NCI-H2171 treated with DMSO at 0.1 percent for 48 hours (cell line): ENCODE data around the gene RASAL3.
"Not testable (repeated sequence)": the region's sequence is repeated elsewhere in the genome, so short reads cannot be mapped to it uniquely, and the experiment has no call there.

Source experiments
- DNase-seq: peaks from one replicate; lab custom pipeline; 2025; lab: John Stamatoyannopoulos, UW

Gene RASAL3

DNA sequence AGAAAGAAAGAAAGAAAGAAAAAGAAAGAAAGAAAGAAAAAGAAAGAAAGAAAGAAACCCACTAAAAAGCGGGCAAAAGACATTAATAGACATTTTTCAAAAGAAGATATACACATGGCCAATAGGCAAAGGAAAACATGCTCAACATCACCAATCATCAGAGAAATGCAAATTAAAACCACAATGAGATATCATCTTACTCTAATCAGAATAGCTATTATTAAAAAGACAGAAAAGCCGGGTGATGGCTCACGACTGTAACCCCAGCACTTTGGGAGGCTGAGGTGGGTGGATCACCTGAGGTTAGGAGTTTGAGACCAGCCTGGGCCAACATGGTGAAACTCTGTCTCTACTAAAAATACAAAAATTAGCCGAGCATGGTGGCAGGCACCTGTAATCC is 9.5 kb upstream of the RASAL3 start:
- not testable (repeated sequence) for DNase-seq

GRCh38 chr19:15471639-15472101 is 7.3 kb upstream of the RASAL3 start:
- DNase-seq = no peak

DNA sequence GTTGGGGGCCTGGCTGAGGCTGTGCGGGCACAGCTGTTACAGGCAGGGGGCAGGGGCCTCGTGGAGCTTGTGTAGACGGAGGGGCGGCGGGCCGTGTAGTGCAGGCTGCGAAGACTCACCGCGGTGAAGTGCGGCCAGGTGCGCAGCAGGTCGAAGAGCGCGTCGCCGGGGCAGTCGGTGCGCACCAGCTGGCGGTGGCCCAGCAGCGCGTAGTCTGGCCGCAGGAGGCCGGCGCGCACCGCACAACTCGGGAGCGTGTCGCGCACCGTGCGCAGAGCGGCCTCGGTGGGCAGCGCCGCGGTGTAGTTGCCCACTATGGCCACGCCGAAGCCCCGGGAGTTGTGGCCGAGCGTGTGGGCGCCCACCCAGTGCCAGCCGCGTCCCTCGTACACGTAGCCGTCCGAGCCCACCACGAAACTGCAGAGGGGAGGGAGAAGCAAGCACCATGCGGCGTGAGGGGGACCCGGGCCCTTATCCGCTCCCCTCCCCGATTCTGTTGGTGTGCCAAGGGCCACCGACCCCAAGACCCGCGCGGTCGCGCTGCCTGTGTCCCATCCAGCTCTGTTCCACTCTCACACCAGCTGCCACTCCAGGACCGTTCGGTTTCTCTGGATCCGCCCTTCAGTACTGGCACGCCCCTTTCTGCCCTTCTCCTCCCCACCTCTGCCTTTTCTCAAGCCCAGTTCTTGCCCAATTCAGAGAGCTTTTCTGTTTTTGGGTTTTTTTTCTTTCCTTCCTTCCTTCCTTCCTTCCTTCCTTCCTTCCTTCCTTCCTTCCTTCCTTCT is 5.4 kb upstream of the RASAL3 start:
- no peak for DNase-seq

DNA sequence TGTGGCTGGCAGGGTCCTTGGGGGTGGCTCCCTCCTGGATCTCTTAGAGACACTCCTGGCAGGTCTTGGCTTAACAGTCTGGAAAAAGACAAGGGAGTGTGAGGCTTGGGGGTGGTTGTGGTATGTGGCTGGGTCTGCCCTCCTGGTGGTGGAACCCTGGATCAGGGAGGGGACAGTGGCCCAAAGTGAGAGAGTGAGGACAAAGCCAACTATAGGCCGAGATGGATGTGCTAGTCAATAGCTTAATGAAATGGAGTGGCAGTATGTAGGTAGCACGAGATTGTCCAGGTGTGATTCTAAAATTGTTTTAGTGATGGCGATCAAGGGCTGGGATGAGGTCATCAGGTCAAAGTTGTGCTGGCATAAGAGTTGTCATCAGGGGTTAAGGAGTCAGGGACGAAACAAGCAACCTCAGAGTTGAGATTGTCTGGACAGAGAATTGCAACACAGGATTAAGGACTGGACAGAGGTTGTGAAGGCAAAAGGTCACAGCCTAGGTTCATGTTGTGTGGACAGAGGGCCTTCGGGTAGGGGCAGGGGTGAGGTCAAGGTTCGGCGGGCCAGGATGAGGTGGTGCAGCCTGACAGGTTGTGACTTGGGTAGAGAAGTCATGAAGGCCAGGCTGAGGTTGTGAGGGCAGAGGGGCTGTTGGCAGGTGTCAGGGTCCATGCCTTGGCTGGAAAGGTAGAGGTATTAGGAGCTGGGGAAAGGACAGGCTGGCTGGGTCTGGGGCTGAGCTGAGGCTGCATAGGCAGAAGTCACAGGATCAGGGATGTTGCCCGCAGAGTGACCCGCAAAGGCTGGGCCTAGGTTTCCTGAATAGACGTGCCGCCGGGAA is 4.5 kb upstream of the RASAL3 start:
- no peak for DNase-seq

GRCh38 chr19:15467734-15468214 is 3.4 kb upstream of the RASAL3 start:
- no peak for DNase-seq

DNA sequence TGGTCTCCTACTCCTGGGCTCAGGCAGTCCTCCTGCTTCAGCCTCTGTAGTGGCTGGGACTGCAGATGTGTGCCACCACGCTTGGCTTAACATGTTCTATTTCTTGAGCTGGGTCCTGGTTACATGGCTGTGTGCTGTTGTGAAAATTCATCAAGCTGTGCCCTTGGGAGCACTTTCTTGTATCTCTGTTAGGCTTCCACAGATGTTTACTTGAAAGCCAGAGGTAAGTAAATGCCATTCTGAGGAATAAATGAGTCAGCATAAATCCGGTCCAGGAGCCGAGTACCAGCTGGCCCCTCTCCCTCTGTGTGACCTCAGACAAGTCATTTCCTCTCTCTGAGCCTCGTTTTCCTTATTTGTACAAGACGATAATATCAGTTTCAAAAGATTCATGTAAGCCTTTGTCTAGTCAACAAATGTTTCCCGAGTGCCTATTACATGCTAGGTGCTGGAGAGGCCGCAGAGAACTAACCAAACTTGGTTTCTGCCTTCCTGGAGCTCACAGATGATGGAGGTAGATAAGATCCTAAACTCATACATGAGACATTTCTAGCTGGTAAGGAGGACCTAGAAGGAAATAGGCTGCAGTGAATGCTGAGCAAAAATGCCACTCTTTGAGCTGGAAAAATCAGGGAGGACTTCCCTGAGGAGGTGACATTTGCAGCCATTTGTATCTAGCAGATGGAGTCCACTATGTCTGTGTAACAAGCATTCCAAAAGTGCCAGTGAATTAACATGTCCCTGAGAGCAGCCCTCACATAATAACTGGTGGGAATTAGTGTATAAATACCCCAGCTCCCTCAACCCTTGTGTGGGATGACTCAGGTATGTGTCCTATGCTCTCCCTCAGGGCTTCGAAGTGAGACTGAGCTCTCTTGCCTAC is 2.7 kb upstream of the RASAL3 start:
- peak; percentile 48 for DNase-seq

DNA sequence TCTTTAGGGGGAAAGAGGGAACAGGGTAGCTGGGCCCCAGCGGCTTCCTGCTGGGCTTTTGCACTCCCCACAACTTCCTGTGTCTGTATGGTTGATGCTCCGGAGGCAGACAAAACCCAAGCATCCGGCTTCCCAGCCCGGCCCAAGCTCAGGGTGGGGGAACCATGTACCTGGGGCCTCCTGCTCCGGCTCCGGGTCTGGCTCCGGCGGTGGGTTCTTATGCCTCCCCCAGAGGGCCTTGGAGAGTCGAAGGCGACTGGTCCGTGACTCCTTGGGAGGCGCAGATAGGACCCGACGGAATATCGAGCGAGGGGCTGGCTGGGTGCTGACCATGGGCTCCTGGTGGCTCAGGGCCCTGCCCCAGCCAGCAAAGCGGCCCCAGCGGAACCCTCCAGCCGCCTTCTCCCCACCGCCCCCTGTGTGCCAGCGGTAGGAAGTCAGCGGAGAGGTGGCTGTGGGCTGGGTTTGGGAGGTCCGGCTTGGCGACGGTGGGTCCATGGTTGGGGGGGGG is 428 bp downstream of the RASAL3 start:
- no peak for DNase-seq

DNA sequence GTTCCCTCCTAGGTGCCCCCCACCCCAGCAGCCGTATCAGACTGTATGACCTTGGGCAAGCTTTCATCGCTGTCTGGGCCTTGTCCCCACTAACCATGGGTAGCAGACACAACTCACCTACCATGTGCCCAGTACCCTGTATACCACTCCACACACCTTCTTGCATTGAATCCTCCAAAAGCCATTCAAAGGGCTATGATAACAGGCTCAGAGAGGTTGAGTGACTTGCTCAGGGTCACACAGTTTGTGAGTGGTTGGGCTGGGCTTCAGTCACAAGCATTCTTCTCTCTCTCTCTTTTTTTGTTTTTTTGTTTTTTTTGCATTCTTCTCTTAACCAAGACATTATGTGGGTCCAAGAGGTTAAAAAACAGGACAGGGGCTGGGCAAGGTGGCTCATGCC is 2.6 kb downstream of the RASAL3 start:
- no peak for DNase-seq

GRCh38 chr19:15457701-15458484 is 6.5 kb downstream of the RASAL3 start:
- no peak for DNase-seq

- peak; percentile 70 for DNase-seq
These were observed 7.3 kb downstream of the RASAL3 start for GRCh38 chr19:15456871-15457700.

- DNase-seq = no peak
These were observed 7.9 kb downstream of the RASAL3 start for GRCh38 chr19:15456441-15456840.

DNA sequence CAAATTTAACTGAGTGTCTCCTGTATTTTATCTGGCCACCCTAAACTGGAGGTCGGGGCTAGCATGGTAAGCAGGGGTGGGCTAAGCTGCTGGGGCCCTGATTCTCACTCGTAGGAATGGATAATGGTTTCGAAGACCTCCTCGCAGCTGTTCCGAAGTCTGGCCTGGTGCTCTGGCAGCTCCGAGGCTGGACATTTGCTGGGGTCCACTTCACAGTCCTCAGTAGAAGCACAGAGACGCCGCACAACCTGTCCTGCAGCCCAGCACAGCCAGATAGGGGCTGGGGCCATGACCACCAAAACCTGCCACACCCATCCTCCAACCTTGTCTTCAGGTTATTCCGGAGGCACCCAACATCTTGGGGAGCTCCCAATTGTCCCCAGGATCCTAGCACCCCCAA is 8.3 kb downstream of the RASAL3 start:
- no peak for DNase-seq

DNA sequence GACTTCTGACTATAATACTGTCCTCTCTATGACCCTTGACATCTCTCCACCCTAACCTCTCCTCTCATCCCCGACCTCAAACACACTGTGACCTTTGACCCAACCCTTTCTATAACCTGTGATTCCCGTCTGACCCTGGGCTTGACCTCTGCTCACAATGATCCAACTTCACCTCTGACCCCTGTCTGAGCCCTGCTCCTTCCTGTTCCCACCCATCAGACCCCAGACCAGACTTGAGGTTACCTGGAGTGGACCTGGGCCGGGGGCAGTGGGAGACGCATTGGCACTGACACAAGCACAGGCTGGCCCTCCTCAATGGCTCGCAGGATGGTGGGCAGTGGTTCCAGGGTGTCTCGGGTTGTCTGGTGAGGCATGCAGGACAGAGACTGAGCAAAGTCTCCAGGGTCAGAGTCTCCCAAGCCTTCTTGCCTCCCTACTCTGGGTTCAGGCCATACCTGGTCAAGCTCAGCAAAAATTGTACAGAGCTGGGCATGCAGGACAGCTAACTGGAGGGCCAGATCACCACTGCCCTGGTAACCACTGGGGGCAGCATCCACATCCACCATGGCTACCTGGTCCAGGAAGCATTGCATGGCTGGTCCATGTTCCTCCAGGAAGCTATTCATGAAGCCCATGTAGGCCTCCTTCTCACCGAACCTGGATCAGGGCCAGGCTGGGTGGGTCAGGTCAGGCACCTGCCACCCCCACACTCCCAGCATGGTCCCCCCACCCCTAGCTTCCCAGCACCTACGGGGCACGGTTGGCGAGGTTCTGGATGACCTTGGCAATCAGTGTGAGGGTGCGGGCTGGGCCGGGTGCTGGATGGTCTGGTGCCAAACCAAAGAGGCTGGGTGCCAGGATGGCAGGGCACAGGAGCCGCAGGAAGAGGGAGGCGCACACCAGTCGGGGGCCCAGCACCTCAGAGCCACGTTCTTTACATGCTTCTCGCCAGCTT is 10.2 kb downstream of the RASAL3 start:
- DNase-seq = no peak

DNA sequence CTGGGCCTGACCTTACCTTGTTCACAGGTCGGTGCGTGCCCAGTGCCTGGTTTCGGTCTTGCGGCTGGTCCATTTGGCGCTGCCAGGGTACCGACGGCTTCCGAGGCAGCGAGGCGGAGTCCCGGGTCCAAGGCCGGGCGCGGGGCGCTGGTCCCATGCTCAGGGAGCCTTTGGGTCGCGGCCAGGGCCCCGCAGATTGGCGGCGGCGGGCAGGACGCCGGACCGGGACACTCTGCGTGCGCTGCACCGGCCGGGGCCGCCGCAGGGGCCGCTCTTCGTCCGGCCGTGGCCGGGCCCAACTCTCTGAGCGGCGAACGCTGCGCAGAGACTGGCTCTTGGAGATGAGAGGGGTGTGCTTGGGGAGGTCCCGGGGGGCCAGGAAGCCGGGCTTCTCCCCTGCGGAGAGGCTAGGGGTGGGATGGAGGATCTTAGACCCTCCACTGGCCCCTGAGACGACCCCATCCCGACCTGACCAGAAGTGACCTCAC is 11.2 kb downstream of the RASAL3 start:
- no peak for DNase-seq

DNA sequence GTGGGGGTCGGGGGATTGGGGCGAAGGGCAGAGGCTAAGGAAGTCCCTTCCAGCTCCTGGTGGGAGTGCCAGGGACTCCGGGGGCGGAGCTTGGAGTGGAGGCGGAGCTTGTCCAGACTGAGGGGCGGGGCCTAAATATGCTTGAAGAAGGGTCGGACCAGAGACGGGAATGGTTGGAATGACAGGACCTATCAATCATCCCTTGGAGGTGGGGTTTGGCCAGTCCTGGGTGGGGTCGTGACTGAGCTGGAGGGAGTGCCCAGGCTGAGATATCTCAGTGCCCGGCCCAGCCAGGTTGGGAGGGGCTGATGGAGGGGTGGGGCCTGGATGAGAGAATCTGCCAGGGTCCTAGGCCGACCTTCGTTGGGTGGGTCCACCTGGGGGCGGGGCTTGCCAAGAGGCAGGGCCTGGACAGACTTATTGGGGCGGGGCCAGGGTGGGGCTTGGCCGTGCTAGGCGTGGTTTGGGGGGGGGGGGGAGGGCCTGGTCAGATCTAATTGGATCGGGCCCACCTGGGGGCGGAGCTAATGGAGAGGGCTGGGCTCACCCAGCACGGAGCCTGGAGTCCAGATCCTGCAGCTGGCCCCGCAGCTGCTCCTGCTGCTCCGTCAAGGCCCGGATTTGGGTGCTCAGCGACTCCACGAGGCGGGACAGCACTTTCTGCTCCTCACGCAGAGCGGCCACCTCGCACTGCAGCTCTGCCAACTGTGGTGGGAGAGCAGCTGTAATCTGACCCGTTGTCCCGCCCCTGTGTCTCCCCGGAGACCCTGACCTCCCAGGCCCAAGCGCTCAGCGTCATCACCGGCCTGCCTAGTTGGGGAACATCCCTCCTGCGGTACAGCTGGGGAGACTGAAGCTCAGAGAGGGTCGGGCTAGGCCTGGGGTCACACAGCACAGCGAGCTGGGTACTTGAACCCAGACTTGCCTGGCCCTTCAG is 12.0 kb downstream of the RASAL3 start:
- DNase-seq = peak; percentile 14

- no peak for DNase-seq
These were observed 13.8 kb downstream of the RASAL3 start for GRCh38 chr19:15450528-15450890.

- DNase-seq = peak; percentile 18
These were observed 14.5 kb downstream of the RASAL3 start, which contains the start of gene WIZ for GRCh38 chr19:15449620-15450527. Gene WIZ (minus strand): TSS chr19:15449956. CDS start chr19:15448307, 1,649 bp downstream.
